T-helper 2 cell (primary cell): Measurements from ENCODE around the gene PRPF40A.

Experiments
- DNase-seq, 5 experiments: peaks; one replicate each; pipeline versions ENCODE4 v3.0.0 to v3.0.0-alpha.2; 2012 to 2022

PRPF40A gene

DNA sequence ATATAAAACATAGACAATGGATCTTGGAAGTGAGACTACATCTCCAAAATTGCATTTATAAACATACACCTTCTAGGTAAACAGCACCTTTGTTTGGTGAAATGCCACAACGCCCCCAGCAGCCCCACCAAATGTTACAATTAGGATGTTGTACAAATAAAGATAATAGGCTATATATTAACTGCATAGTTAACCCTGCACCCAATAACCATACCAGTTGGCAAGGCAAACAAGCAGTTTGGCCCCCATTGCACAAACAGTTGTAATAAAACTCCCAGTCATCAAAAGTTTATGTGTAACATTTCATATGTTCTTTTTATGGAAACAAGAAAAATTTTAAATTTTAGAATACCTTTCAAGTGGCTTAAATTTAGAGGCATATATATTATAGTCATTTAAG is 67.3 kb downstream of the PRPF40A start:
- DNase-seq: no peak

DNA sequence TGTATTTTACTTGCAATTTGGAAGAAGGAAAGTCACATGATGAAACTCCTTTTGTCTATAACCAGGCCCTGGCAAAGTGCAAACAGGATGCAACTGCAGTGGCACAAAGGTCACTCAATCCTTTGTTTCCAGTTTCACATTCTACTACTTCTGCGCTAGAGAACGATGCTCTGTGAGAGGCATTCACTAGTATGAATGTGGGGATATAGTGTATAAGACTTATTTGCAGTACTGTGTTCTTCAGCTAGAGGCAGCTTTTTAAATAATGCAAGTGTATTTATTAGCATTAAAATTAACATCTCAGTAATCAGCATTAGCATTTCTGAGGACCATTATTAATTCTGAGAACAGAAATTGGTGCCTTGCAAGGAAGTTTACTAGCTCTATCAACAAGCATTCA is 68.9 kb downstream of the PRPF40A start:
- DNase-seq: peak in 1 of 5 experiments; percentile 8

DNA sequence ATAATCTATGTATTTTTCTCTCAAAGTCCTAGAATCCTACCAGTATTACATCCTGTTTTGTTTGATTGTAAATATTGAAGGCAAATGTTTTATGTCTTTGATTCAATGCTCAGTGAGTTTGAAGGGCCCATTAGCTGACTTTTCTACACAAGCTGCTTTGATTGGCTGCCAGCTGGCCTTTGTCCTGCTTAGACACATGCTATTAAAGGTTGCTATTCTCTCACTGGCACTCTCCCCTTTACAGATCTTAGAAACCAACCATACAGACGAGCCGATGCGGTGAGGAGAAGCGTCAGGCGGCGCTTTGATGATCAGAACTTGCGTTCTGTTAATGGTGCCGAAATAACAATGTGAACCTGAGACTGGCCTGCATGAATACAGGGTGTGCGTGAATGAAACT is 69.7 kb downstream of the PRPF40A start:
- DNase-seq: no peak

DNA sequence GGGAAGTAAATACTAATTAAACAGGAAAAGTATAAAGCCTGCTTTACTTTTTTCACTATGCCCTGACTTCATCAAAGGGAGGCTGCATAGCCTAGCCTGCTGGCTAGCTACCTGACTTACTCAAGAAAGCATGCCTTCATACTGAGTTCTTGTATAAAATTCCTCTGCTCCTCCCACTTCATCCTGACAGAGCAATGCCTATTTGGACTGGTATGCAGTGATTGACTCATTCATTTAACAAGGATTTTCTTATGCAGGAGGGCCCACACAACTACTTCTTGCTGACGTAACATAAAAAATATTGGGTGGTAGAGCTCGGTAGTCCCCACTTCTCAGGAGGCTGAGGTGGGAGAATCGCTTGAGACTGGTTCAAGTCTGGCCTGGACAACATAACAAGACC is 70.5 kb downstream of the PRPF40A start:
- no peak for DNase-seq

- DNase-seq: no peak
Measured at GRCh38 chr2:152646264-152646663, 71.0 kb downstream of the PRPF40A start.

- no peak for DNase-seq
Measured at GRCh38 chr2:152644189-152644873, 72.9 kb downstream of the PRPF40A start.

DNA sequence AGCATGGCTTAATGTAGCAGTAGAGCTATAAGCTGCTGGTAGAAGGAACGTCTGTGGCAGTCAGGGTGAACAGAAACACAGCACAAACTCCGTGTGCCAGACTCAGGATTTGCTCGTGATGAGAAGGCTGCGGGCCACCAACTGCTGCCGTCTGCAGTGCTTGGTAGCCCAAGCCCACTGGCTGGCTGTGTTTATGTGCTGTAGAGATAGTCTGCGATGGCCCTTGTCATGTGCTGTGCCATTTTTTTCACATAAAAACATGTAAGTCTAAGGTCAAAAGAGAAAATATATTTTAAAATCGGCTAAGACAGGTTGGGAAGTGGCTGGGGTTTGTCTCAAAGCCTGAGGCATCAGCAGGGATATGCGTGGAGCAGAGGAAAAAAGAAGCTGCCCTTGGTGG is 78.7 kb downstream of the PRPF40A start:
- DNase-seq: no peak

DNA sequence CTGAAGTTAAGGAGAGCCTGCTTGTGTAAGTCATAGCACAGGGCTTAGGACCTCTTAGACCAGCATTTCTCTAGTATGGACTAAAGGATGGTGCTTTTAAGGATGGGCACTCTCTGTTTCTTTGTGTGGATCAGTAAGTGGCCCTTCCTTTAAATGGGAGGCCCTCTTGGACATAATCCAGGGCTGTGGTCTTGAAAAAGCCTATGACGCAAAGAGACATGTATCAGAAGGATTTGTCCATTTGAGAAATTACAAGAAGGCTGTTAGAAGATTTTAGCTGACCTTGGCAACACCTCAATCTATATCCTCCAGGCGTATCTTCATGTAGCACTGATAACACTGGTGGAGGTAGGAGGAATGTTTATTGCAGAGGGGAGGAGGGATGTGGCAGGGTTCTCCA is 79.2 kb downstream of the PRPF40A start:
- no peak for DNase-seq

- no peak for DNase-seq
Measured at GRCh38 chr2:152637251-152637650, 80.0 kb downstream of the PRPF40A start.

DNA sequence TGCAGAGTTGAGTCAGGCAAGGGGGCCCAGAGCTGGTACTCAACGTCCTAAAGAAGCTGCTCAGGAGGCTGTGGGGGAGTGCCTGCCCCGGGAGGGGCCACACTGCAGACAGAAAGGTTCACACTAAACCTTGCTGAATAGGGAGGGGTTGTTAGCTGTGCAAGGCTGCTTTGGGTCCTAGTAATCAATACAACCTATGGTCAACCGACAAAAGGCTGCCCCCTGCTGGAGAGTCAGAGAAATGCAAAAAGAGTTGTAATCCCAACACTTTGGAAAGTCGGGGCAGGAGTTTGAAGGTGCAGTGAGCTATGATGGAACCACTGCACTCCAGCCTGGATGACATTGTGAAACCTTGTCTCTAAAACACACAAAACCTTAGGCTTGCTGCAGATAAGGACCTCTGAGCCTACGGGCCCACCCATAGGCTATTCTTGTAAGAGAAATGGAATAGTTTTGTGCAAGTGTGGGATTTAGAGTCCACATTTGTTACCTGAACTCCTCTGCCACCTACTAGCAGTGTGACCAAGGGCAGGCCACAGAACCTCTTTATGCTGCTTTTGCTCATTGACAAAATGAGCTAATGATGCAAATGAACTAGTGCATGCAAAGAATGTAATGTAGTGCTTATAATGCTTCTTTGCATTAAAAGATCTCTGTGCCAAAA is 81.5 kb downstream of the PRPF40A start:
- DNase-seq: peak; percentile 11 to 58 (median 41)

- DNase-seq: no peak
Measured at GRCh38 chr2:152632736-152633135, 84.5 kb downstream of the PRPF40A start.

GRCh38 chr2:152630466-152630865 is 86.8 kb downstream of the PRPF40A start:
- DNase-seq: no peak

- peak in 1 of 5 experiments; percentile 85 for DNase-seq
Measured at GRCh38 chr2:152629202-152629601, 88.1 kb downstream of the PRPF40A start.

GRCh38 chr2:152627351-152627957 is 89.8 kb downstream of the PRPF40A start:
- DNase-seq: peak in 1 of 5 experiments; percentile 18

DNA sequence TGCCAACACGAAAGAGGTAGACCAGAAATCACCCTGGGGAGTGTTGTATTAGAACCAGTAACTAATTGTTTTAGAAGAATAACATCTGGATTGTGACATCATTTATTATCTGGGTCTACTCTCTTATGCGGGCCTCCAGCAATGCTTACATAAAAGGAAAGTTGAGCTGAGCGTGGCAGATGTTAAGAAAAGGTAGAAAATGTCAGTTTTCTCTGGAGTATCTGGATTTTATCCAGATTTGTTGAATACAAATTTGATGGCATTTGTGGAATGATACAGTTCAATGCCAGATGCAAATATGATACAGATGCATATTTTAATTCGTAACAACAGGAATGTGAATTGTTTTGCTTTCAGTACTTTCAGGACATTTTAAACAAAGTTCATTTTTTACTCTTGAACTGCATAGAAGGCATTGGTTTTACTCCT is 90.3 kb downstream of the PRPF40A start:
- DNase-seq: no peak

DNA sequence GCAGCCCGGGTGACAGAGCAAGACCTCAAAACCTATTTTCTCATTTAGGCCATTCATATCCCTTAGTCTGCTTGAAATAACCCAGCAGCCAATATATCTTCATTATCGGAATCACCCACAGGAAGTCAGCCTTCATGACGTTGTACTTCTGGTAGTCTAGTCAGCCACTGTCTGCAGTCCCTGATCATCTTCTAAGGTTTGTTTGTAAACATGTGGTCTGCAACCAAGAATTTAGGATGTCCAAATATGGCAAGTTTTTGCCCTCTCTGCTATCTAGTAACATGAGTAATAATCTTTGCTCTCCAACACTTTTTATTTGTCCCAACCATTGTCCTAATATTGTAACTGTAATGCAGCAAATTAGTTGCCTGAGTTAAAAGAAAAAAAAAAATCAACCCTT is 92.5 kb downstream of the PRPF40A start:
- peak in 1 of 5 experiments; percentile 12 for DNase-seq

GRCh38 chr2:152623775-152624174 is 93.5 kb downstream of the PRPF40A start:
- no peak for DNase-seq

- no peak for DNase-seq
Measured at GRCh38 chr2:152623076-152623740, 94.1 kb downstream of the PRPF40A start.

DNA sequence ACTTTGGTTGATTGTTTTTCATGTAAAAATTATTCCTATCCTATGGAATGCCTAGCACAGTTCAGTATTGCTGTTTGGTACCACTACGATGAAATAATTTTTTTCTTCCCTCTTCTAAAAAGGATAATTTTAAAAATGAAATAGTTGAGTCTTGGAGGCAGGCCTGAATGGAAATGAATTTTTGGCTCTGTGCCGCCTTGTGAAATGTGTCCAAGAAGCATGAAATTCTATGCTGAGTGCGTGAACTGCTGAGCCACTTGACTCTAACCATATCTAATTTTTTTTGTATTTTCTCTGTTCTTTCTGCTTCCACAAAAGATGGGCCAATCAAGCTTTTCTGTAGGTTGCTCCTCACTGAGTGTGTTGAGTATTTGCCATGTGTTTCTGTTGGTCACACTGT is 95.0 kb downstream of the PRPF40A start:
- DNase-seq: no peak

- no peak for DNase-seq
Measured at GRCh38 chr2:152620985-152621384, 96.3 kb downstream of the PRPF40A start.

GRCh38 chr2:152620208-152620607 is 97.1 kb downstream of the PRPF40A start:
- no peak for DNase-seq

- no peak for DNase-seq
Measured at GRCh38 chr2:152618193-152618564, 99.1 kb downstream of the PRPF40A start.

DNA sequence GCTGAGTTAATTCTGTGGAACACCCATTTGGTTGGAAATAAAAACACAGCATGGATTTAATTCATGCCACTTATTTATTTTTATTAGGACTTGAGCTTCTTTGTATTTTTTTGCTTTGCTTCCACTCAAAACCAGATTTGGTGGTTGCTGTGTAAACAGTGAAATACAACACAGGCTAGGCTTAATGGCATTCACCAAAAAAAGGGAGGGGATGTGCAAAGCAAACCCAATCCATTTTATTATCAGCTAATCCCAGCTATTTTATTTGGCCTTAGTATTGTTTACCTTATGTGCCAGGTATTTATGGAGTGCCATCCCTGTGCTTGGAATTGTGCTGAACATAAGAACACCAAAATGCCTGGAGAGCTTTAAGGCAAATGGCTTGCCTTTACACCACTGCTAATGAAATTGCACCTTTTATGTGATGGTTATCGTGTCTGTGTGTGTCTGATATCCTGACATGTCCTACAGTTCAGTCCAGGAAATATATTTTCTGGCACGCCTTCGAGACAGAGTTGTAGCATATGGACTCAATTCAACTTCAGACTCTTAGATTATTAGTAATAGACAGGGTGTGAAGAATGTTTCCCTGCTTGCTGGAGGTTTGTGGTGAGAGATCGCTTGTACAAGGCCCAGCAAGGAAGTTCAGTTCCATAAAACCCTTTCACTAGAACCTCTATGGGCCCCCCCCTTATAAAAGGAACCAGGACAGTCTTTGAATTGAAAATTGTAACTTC is 99.6 kb downstream of the PRPF40A start:
- no peak for DNase-seq
